Hypothalamus (tissue), 51 donors: ENCODE measurements around the gene TTC34.

Experiments used
- DNase-seq, 51 donors: peaks; one replicate each; lab custom pipeline; 2025; lab: John Stamatoyannopoulos, UW

The TTC34 gene

GRCh38 chr1:2586154-2587070 lies 215.1 kb downstream of the TTC34 start, which contains the start of gene PRXL2B:
TSS of gene PRXL2B (plus strand) at chr1:2586777. CDS start at chr1:2586886, 109 bp downstream.
- peak; percentile 91 to 100 (median 98) for DNase-seq
